ENCODE data around the gene NRIP1. TPM values are rescaled to one million over a fixed set of nuclear protein-coding genes. Genes with fewer than 3 reads are reported as not detected.

NRIP1 gene
- total and polyA plus RNA-seq, 4 experiments from 2014 or later, result 17.4 to 24.5 (median 22.1) TPM

GRCh38 chr21:14989359-14989758 lies 75.4 kb downstream of the NRIP1 start:
- intact Hi-C loops (cut with micrococcal nuclease), result no loop called here
- H3K36me3 ChIP-seq (ENCODE audit: insufficient read depth, low read length), result no peaks in the 10 kb centered on the region
- H3K4me3 ChIP-seq (ENCODE audit: low read length in 2 of 2), result no peak overlapping the region
- no peaks in the 10 kb centered on the region for H3K4me1 ChIP-seq (ENCODE audit: insufficient read depth, low read length)
- Mint-ChIP-seq H3K4me1 (peaks cover 2 to 16% (median 5%) of the 10 kb centered on the region in 4 donors), H3K27me3 (no peaks in the 10 kb centered on the region), H3K36me3 (peaks cover 0 to 30% of the 10 kb centered on the region in 2 donors), H3K4me3 (no peak overlapping the region), H3K27ac (no peak overlapping the region), H3K9me3 (no peaks in the 10 kb centered on the region)
- no peak for DNase-seq
- no peak overlapping the region for H3K27ac ChIP-seq (ENCODE audit: low read depth, low read length)
- ChIA-PET POLR2A (ENCODE audit: partially characterized antibody) (no interaction called here), CTCF (ENCODE audit: partially characterized antibody) (no interaction called here)
- H3K27me3 ChIP-seq (ENCODE audit: insufficient read depth, low read length), result no peaks in the 10 kb centered on the region
- no peaks in the 10 kb centered on the region for H3K9me3 ChIP-seq (ENCODE audit: control insufficient read depth in 1 of 2, low read length in 2 of 2)

- Histone ChIP-seq H3K4me3 (ENCODE audit: low read length in 2 of 2) (no peak overlapping the region), H3K9me3 (ENCODE audit: control insufficient read depth in 1 of 2, low read length in 2 of 2) (no peaks in the 10 kb centered on the region), H3K36me3 (ENCODE audit: insufficient read depth, low read length) (no peaks in the 10 kb centered on the region), H3K27ac (ENCODE audit: low read depth, low read length) (no peak overlapping the region), H3K4me1 (ENCODE audit: insufficient read depth, low read length) (no peaks in the 10 kb centered on the region), H3K27me3 (ENCODE audit: insufficient read depth, low read length) (no peaks in the 10 kb centered on the region)
- Mint-ChIP-seq H3K4me1 (peaks cover 2 to 16% (median 5%) of the 10 kb centered on the region in 4 donors), H3K27me3 (no peaks in the 10 kb centered on the region), H3K27ac (no peak overlapping the region), H3K36me3 (peaks cover 0 to 33% of the 10 kb centered on the region in 2 donors), H3K9me3 (no peaks in the 10 kb centered on the region), H3K4me3 (no peak overlapping the region)
- DNase-seq, result no peak
- ChIA-PET POLR2A (ENCODE audit: partially characterized antibody) (no interaction called here), CTCF (ENCODE audit: partially characterized antibody) (no interaction called here)
- intact Hi-C loops (cut with micrococcal nuclease), result no loop called here
Observed at GRCh38 chr21:14988760-14989159, 76.0 kb downstream of the NRIP1 start.

GRCh38 chr21:14987370-14988170 lies 77.2 kb downstream of the NRIP1 start:
- Mint-ChIP-seq H3K27ac (no peak overlapping the region), H3K9me3 (no peaks in the 10 kb centered on the region), H3K27me3 (no peaks in the 10 kb centered on the region), H3K36me3 (peaks cover 0 to 37% of the 10 kb centered on the region in 2 donors), H3K4me3 (no peak overlapping the region), H3K4me1 (peaks cover 2 to 16% (median 6%) of the 10 kb centered on the region in 4 donors)
- Histone ChIP-seq H3K27me3 (ENCODE audit: insufficient read depth, low read length) (no peaks in the 10 kb centered on the region), H3K4me1 (ENCODE audit: insufficient read depth, low read length) (no peaks in the 10 kb centered on the region), H3K9me3 (ENCODE audit: control insufficient read depth in 1 of 2, low read length in 2 of 2) (no peaks in the 10 kb centered on the region), H3K4me3 (ENCODE audit: low read length in 2 of 2) (no peak overlapping the region), H3K36me3 (ENCODE audit: insufficient read depth, low read length) (no peaks in the 10 kb centered on the region), H3K27ac (ENCODE audit: low read depth, low read length) (no peak overlapping the region)
- DNase-seq, result no peak
- ChIA-PET POLR2A (ENCODE audit: partially characterized antibody) (no interaction called here), CTCF (ENCODE audit: partially characterized antibody) (no interaction called here)
- intact Hi-C loops (cut with micrococcal nuclease), result no loop called here

- H3K27ac Mint-ChIP-seq, result no peak overlapping the region
- CTCF ChIA-PET (ENCODE audit: partially characterized antibody), result no interaction called here
Observed at GRCh38 chr21:14985306-14985705, 79.5 kb downstream of the NRIP1 start.

GRCh38 chr21:14982336-14982735 lies 82.5 kb downstream of the NRIP1 start:
- Mint-ChIP-seq H3K9me3 (no peaks in the 10 kb centered on the region), H3K36me3 (peaks cover 0 to 13% of the 10 kb centered on the region in 2 donors), H3K4me3 (no peak overlapping the region), H3K4me1 (peaks cover 0 to 3% (median under 1%) of the 10 kb centered on the region in 4 donors), H3K27me3 (no peaks in the 10 kb centered on the region), H3K27ac (no peak overlapping the region)
- no peak for DNase-seq
- no peaks in the 10 kb centered on the region for H3K36me3 ChIP-seq (ENCODE audit: insufficient read depth, low read length)
- intact Hi-C loops (cut with micrococcal nuclease), result no loop called here
- no peaks in the 10 kb centered on the region for H3K9me3 ChIP-seq (ENCODE audit: control insufficient read depth in 1 of 2, low read length in 2 of 2)
- no peaks in the 10 kb centered on the region for H3K4me1 ChIP-seq (ENCODE audit: insufficient read depth, low read length)
- no peak overlapping the region for H3K27ac ChIP-seq (ENCODE audit: low read depth, low read length)
- H3K4me3 ChIP-seq (ENCODE audit: low read length in 2 of 2), result no peak overlapping the region
- H3K27me3 ChIP-seq (ENCODE audit: insufficient read depth, low read length), result no peaks in the 10 kb centered on the region
- ChIA-PET CTCF (ENCODE audit: partially characterized antibody) (interaction anchor here (0.7 kb wide), 1 partner anchor 642 kb away, joined by 3 read pairs; no protein-coding TSS in a partner anchor), POLR2A (ENCODE audit: partially characterized antibody) (no interaction called here)

More at GRCh38 chr21:14985306-14985705, 79.5 kb downstream of the NRIP1 start:
- Histone ChIP-seq H3K27me3 (ENCODE audit: insufficient read depth, low read length) (no peaks in the 10 kb centered on the region), H3K27ac (ENCODE audit: low read depth, low read length) (no peak overlapping the region), H3K4me1 (ENCODE audit: insufficient read depth, low read length) (no peaks in the 10 kb centered on the region), H3K9me3 (ENCODE audit: control insufficient read depth in 1 of 2, low read length in 2 of 2) (no peaks in the 10 kb centered on the region), H3K4me3 (ENCODE audit: low read length in 2 of 2) (no peak overlapping the region), H3K36me3 (ENCODE audit: insufficient read depth, low read length) (no peaks in the 10 kb centered on the region)
- intact Hi-C loops (cut with micrococcal nuclease), result no loop called here
- Mint-ChIP-seq H3K4me3 (no peak overlapping the region), H3K36me3 (peaks cover 0 to 24% of the 10 kb centered on the region in 2 donors), H3K27me3 (no peaks in the 10 kb centered on the region), H3K9me3 (no peaks in the 10 kb centered on the region), H3K4me1 (peaks cover 2 to 13% (median 5%) of the 10 kb centered on the region in 4 donors)
- DNase-seq, result no peak
- POLR2A ChIA-PET (ENCODE audit: partially characterized antibody), result no interaction called here

- ChIA-PET CTCF (ENCODE audit: partially characterized antibody) (no interaction called here), POLR2A (ENCODE audit: partially characterized antibody) (no interaction called here)
- peaks cover 0 to 3% (median under 1%) of the 10 kb centered on the region in 4 donors for H3K4me1 Mint-ChIP-seq
- no peak overlapping the region for H3K4me3 ChIP-seq (ENCODE audit: low read length in 2 of 2)
- no peaks in the 10 kb centered on the region for H3K9me3 ChIP-seq (ENCODE audit: control insufficient read depth in 1 of 2, low read length in 2 of 2)
- H3K4me1 ChIP-seq (ENCODE audit: insufficient read depth, low read length), result no peaks in the 10 kb centered on the region
- no peak overlapping the region for H3K27ac Mint-ChIP-seq
- no peak overlapping the region for H3K27ac ChIP-seq (ENCODE audit: low read depth, low read length)
- DNase-seq, result no peak
- no peaks in the 10 kb centered on the region for H3K27me3 ChIP-seq (ENCODE audit: insufficient read depth, low read length)
- H3K9me3 Mint-ChIP-seq, result no peaks in the 10 kb centered on the region
- H3K36me3 Mint-ChIP-seq, result peaks cover 0 to 13% of the 10 kb centered on the region in 2 donors
- no peaks in the 10 kb centered on the region for H3K36me3 ChIP-seq (ENCODE audit: insufficient read depth, low read length)
- H3K4me3 Mint-ChIP-seq, result no peak overlapping the region
- intact Hi-C loops (cut with micrococcal nuclease), result no loop called here
- no peaks in the 10 kb centered on the region for H3K27me3 Mint-ChIP-seq
Observed at GRCh38 chr21:14981246-14981645, 83.6 kb downstream of the NRIP1 start.

GRCh38 chr21:14979264-14979663 lies 85.5 kb downstream of the NRIP1 start:
- Histone ChIP-seq H3K27me3 (ENCODE audit: insufficient read depth, low read length) (no peaks in the 10 kb centered on the region), H3K4me1 (ENCODE audit: insufficient read depth, low read length) (no peaks in the 10 kb centered on the region), H3K9me3 (ENCODE audit: control insufficient read depth in 1 of 2, low read length in 2 of 2) (no peaks in the 10 kb centered on the region), H3K27ac (ENCODE audit: low read depth, low read length) (no peak overlapping the region), H3K4me3 (ENCODE audit: low read length in 2 of 2) (no peak overlapping the region), H3K36me3 (ENCODE audit: insufficient read depth, low read length) (no peaks in the 10 kb centered on the region)
- no peak overlapping the region for H3K4me3 Mint-ChIP-seq
- DNase-seq, result no peak
- H3K36me3 Mint-ChIP-seq, result peaks cover 0 to 13% of the 10 kb centered on the region in 2 donors
- no peaks in the 10 kb centered on the region for H3K9me3 Mint-ChIP-seq
- ChIA-PET CTCF (ENCODE audit: partially characterized antibody) (no interaction called here), POLR2A (ENCODE audit: partially characterized antibody) (no interaction called here)
- H3K27me3 Mint-ChIP-seq, result no peaks in the 10 kb centered on the region
- H3K4me1 Mint-ChIP-seq, result peaks cover 0 to 3% (median under 1%) of the 10 kb centered on the region in 4 donors
- intact Hi-C loops (cut with micrococcal nuclease), result no loop called here
- no peak overlapping the region for H3K27ac Mint-ChIP-seq
